Keratinocyte (primary cell): ENCODE data around the gene TLL1. TPM values are rescaled to one million over a fixed set of nuclear protein-coding genes. Genes with fewer than 3 reads are reported as not detected.

ENCODE experiments used
- DNase-seq: peaks from one replicate; pipeline ENCODE4 v3.0.0-alpha.2; 2011; ENCODE audit warnings: low read depth, missing footprints, low spot score
- FAIRE-seq: peaks from 2 replicates; lab custom pipeline; 2011; peaks lifted over from hg19 to GRCh38; lab: Jason Lieb, UNC
- H2AFZ ChIP-seq: 2 replicates; pipeline ENCODE4 v1.6.0; 2012; ENCODE audit warnings: low read length, control low read depth, inconsistent platforms; ENCODE audit not compliant: control insufficient read depth
- H3K27ac ChIP-seq: 2 replicates; pipeline ENCODE4 v1.5.1; 2011; ENCODE audit warnings: low read length; ENCODE audit not compliant: control insufficient read depth, insufficient read depth
- H3K27me3 ChIP-seq: 3 replicates; pipeline ENCODE4 v1.6.0; 2011; ENCODE audit warnings: low read length; ENCODE audit not compliant: control insufficient read depth, insufficient read depth; ENCODE audit errors: extremely low read depth
- H3K36me3 ChIP-seq, 2 experiments: 2 replicates in 1 of 2; 3 replicates in 1 of 2; pipeline ENCODE4 v1.5.1; 2011; ENCODE audit warnings: low read length in 2 of 2, mild to moderate bottlenecking in 1 of 2; ENCODE audit not compliant: control insufficient read depth in 2 of 2, insufficient read depth in 2 of 2; ENCODE audit errors: extremely low read depth in 1 of 2
- H3K4me1 ChIP-seq: 3 replicates; pipeline ENCODE4 v1.5.1; 2011; ENCODE audit warnings: low read length; ENCODE audit not compliant: control insufficient read depth, insufficient read depth; ENCODE audit errors: extremely low read depth
- H3K4me2 ChIP-seq: 3 replicates; pipeline ENCODE4 v1.6.0; 2011; ENCODE audit warnings: low read depth, low read length; ENCODE audit not compliant: control insufficient read depth, insufficient read depth; ENCODE audit errors: extremely low read depth
- H3K4me3 ChIP-seq, 3 experiments: fragments of 200-600 bp in 1 of 3; sonication (generic) in 1 of 3; 2 replicates in 2 of 3; 3 replicates in 1 of 3; pipeline ENCODE4 v1.5.1; 2011 to 2016; ENCODE audit warnings: low read length in 3 of 3, mild to moderate bottlenecking in 3 of 3, control low read depth in 2 of 3, inconsistent platforms in 1 of 3, low read depth in 1 of 3, mixed read lengths in 1 of 3, mixed run types in 1 of 3, moderate library complexity in 1 of 3; ENCODE audit not compliant: control insufficient read depth in 2 of 3, insufficient read depth in 2 of 3; ENCODE audit errors: extremely low read depth in 1 of 3
- H3K79me2 ChIP-seq: 2 replicates; pipeline ENCODE4 v1.6.0; 2012; ENCODE audit warnings: low read length; ENCODE audit not compliant: control insufficient read depth, insufficient read depth
- H3K9ac ChIP-seq: 3 replicates; pipeline ENCODE4 v1.6.0; 2011; ENCODE audit warnings: low read length; ENCODE audit not compliant: control insufficient read depth, insufficient read depth; ENCODE audit errors: extremely low read depth
- H3K9me1 ChIP-seq: 3 replicates; pipeline ENCODE4 v1.6.0; 2011; ENCODE audit warnings: low read length; ENCODE audit not compliant: control insufficient read depth, insufficient read depth; ENCODE audit errors: extremely low read depth
- H3K9me3 ChIP-seq: 2 replicates; pipeline ENCODE4 v1.5.1; 2012; ENCODE audit warnings: low read depth, low read length; ENCODE audit not compliant: control insufficient read depth
- H4K20me1 ChIP-seq: 3 replicates; pipeline ENCODE4 v1.6.0; 2011; ENCODE audit warnings: low read length; ENCODE audit not compliant: control insufficient read depth, insufficient read depth; ENCODE audit errors: extremely low read depth
- CTCF ChIP-seq, 3 experiments: IDR thresholded peaks in 1 of 3; conservative IDR thresholded peaks in 1 of 3; optimal IDR thresholded peaks in 1 of 3; 2 replicates in 2 of 3; 3 replicates in 1 of 3; pipeline versions ENCODE3 to v1.5.1; 2011; ENCODE audit warnings: low read length in 3 of 3, mild to moderate bottlenecking in 3 of 3, moderate library complexity in 2 of 3, control low read depth in 1 of 3, inconsistent platforms in 1 of 3; ENCODE audit not compliant: insufficient read depth in 2 of 3; ENCODE audit errors: extremely low read depth in 1 of 3
- EZH2 ChIP-seq: IDR thresholded peaks from one replicate; pipeline ENCODE4 v1.6.1; 2012; ENCODE audit warnings: inconsistent platforms, mild to moderate bottlenecking, low read length, moderate library complexity
- dilution Hi-C: fragments of 300-500 bp; cut with MboI; formaldehyde crosslinking; loops from one replicate; pipeline ENCODE4 v1.7.0; 2020; ENCODE audit warnings: low sequenced_read_pairs; ENCODE audit not compliant: extremely low pct_ligation_motif_present
- polyA plus RNA-seq, 5 experiments: library from polyadenylated mRNA; depleted of rRNA in 3 of 5; stranded (reverse) in 3 of 5; stranded (forward) in 1 of 5; unstranded in 1 of 5; fragments of >200 nt; gene quantifications; 1 replicate in 1 of 5; 2 replicates in 3 of 5; 3 replicates in 1 of 5; pipeline versions ENCODE4 v1.2.1 to v1.2.3, GENCODE V29; 2011 to 2012; ENCODE audit warnings: missing spikeins in 2 of 5, low read depth in 1 of 5, low replicate concordance in 1 of 5

Gene TLL1
- polyA plus RNA-seq, 1 donor (not counting 4 experiments of a cell fraction or from before 2014, with no cell fraction given): 1.5 TPM

- TF ChIP-seq CTCF (optimal IDR thresholded peaks at IDR 0.05 in 1 of 3, IDR thresholded peaks at IDR 0.05 in 1 of 3, conservative IDR thresholded peaks at IDR 0.05 in 1 of 3; ENCODE audit: extremely low read depth in 1 of 3, insufficient read depth in 2 of 3, low read length in 3 of 3) (no peak), EZH2 (no peak)
- no peak overlapping the region for H3K4me2 ChIP-seq
- no peak for DNase-seq
- H2AFZ ChIP-seq: no peak overlapping the region
- no peak overlapping the region for H3K9ac ChIP-seq
- no peak overlapping the region for H3K4me3 ChIP-seq
- no peak for FAIRE-seq
- no peak overlapping the region for H3K27ac ChIP-seq
- H3K4me1 ChIP-seq: no peaks in the 10 kb centered on the region
- dilution Hi-C loops: no loop called here
- no peaks in the 10 kb centered on the region for H4K20me1 ChIP-seq
- H3K79me2 ChIP-seq: no peaks in the 10 kb centered on the region
- no peaks in the 10 kb centered on the region for H3K9me1 ChIP-seq
- no peaks in the 10 kb centered on the region for H3K36me3 ChIP-seq
- no peaks in the 10 kb centered on the region for H3K27me3 ChIP-seq
- H3K9me3 ChIP-seq: no peaks in the 10 kb centered on the region
These were observed 200.7 kb downstream of the TLL1 start for GRCh38 chr4:166073783-166074182.

GRCh38 chr4:166075599-166075998 is 202.6 kb downstream of the TLL1 start:
- no peaks in the 10 kb centered on the region for H4K20me1 ChIP-seq
- no peak overlapping the region for H3K4me3 ChIP-seq
- no peak overlapping the region for H3K4me2 ChIP-seq
- no peak overlapping the region for H3K27ac ChIP-seq
- no peak overlapping the region for H3K9ac ChIP-seq
- no peaks in the 10 kb centered on the region for H3K9me1 ChIP-seq
- H2AFZ ChIP-seq: no peak overlapping the region
- no peak for DNase-seq
- H3K9me3 ChIP-seq: no peaks in the 10 kb centered on the region
- TF ChIP-seq CTCF (optimal IDR thresholded peaks at IDR 0.05 in 1 of 3, IDR thresholded peaks at IDR 0.05 in 1 of 3, conservative IDR thresholded peaks at IDR 0.05 in 1 of 3; ENCODE audit: extremely low read depth in 1 of 3, insufficient read depth in 2 of 3, low read length in 3 of 3) (no peak), EZH2 (no peak)
- H3K27me3 ChIP-seq: no peaks in the 10 kb centered on the region
- H3K79me2 ChIP-seq: no peaks in the 10 kb centered on the region
- H3K36me3 ChIP-seq: no peaks in the 10 kb centered on the region
- dilution Hi-C loops: no loop called here
- H3K4me1 ChIP-seq: no peaks in the 10 kb centered on the region
- no peak for FAIRE-seq
